ENCODE data around the gene FBXO36. TPM values are rescaled to one million over a fixed set of nuclear protein-coding genes. Genes with fewer than 3 reads are reported as not detected.

Gene FBXO36
- total RNA-seq, 1 experiment from 2014 or later, result 3.0 TPM

GRCh38 chr2:229873123-229873581 lies 49.2 kb upstream of the FBXO36 start:
- Histone ChIP-seq H3K18ac (ENCODE audit: insufficient read length, low read depth, low read length) (no peak overlapping the region), H3K4ac (ENCODE audit: low read depth, low read length) (no peak overlapping the region), H2BK20ac (ENCODE audit: low read depth, low read length, poor library complexity, severe bottlenecking) (no peak overlapping the region), H3T11ph (ENCODE audit: low read length) (no peak overlapping the region), H3K14ac (ENCODE audit: insufficient read depth, low read length) (no peak overlapping the region), H2AFZ (ENCODE audit: low read length) (no peak overlapping the region), H2AK5ac (ENCODE audit: insufficient read length, low read length) (no peak overlapping the region), H3K23ac (ENCODE audit: insufficient read length, low read depth, low read length) (no peak overlapping the region), H2BK120ac (ENCODE audit: low read depth, low read length, poor library complexity, severe bottlenecking) (no peak overlapping the region), H4K20me1 (ENCODE audit: control insufficient read depth, insufficient read depth, insufficient read length) (no peaks in the 10 kb centered on the region), H4K5ac (ENCODE audit: insufficient read length, low read depth, low read length) (no peak overlapping the region), H3K4me2 (ENCODE audit: insufficient read depth, insufficient read length, low read length) (no peak overlapping the region), H4K91ac (ENCODE audit: insufficient read length, low read depth, low read length) (no peak overlapping the region), H4K8ac (replicated peaks; ENCODE audit: insufficient read length, low read depth, low read length) (no peak overlapping the region), H3K27me3 (ENCODE audit: insufficient read depth, low read length) (no peaks in the 10 kb centered on the region), H3K56ac (ENCODE audit: insufficient read length, low read depth, low read length) (no peak overlapping the region), H3K9me3 (ENCODE audit: control insufficient read depth, low read depth, low read length) (no peaks in the 10 kb centered on the region), H3K27ac (ENCODE audit: insufficient read length, low read depth, low read length) (no peak overlapping the region), H2BK15ac (ENCODE audit: low read depth, low read length) (no peak overlapping the region), H3K79me2 (ENCODE audit: insufficient read depth, low read length) (no peaks in the 10 kb centered on the region; the same call in 1 of the 2 replicates), H3K9ac (ENCODE audit: extremely low read depth, insufficient read length, low read length) (no peak overlapping the region), H3K23me2 (ENCODE audit: insufficient read length, low read depth, low read length, poor library complexity, severe bottlenecking) (no peaks in the 10 kb centered on the region), H3K4me1 (ENCODE audit: insufficient read depth, low read length) (0 out of 2 replicates have a peak, but pooled peaks cover 3% of the 10 kb centered on the region), H2BK12ac (ENCODE audit: insufficient read length, low read depth, low read length) (no peak overlapping the region), H3K79me1 (ENCODE audit: insufficient read depth, low read depth, low read length, poor library complexity, severe bottlenecking) (peaks cover 2% of the 10 kb centered on the region), H2BK5ac (ENCODE audit: insufficient read length, low read length) (no peak overlapping the region)
- WGBS (ENCODE audit: extremely low coverage, insufficient read length, low lambda C conversion rate), result no CpG with 5 or more reads among the region's 1 CpG
- no peak overlapping the region for H3K27ac Mint-ChIP-seq
- no peaks in the 10 kb centered on the region for H3K27me3 Mint-ChIP-seq (ENCODE audit: low read depth)
- DNase-seq, result no peak
- peaks cover 14 to 21% of the 10 kb centered on the region in 2 experiments for H3K4me1 Mint-ChIP-seq
- no peak overlapping the region for H3K4me3 Mint-ChIP-seq
- H3K36me3 Mint-ChIP-seq (ENCODE audit: insufficient read depth in 1 of 3, low read depth in 3 of 3), result peaks cover 4 to 25% (median 10%) of the 10 kb centered on the region in 3 experiments; a peak in 6 of 7 replicates
- no peaks in the 10 kb centered on the region for H3K9me3 Mint-ChIP-seq
- no peak for TF ChIP-seq CTCF (conservative IDR thresholded peaks at IDR 0.05)

All from H9 (cell line).